IPS-11a (cell line): ENCODE measurements around the gene UCP2.
A peak's percentile ranks its signal among the peaks of the same experiment; 100 is the strongest.
"Not testable (repeated sequence)": the region's sequence is repeated elsewhere in the genome, so short reads cannot be mapped to it uniquely, and the experiment has no call there.

ENCODE experiments used
- H3K4me3 ChIP-seq: one replicate; pipeline ENCODE4 v1.5.1; 2013; ENCODE audit warnings: low read depth, low read length, control low read depth

The UCP2 gene

DNA sequence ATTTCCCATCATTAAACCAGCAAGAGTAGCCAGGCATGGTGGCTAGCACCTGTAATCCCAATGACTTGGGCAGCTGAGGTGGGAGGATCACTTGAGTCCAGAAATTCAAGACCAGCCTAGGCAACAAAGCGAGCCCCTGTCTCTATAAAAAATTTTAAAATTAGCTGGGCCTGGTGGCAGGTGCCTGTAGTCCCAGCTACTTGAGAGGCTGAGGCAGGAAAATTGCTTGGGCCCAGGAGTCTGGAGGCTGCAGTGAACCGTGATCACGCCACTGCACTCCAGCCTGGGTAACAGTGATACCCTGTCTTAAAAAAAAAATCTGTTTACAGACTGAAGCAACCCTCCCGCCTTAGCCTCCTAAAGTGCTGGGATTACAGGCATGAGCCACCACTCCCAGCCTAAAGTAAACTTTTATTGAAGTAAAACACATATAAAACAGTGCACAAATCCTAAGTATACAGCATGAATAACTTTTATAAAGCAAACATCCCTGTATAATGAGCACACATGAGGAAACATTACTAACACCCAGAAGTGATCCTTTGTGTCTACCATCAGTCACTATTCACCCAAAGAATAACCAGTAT, 13.6 kb upstream of the UCP2 start:
- H3K4me3 ChIP-seq: no peak overlapping the region

DNA sequence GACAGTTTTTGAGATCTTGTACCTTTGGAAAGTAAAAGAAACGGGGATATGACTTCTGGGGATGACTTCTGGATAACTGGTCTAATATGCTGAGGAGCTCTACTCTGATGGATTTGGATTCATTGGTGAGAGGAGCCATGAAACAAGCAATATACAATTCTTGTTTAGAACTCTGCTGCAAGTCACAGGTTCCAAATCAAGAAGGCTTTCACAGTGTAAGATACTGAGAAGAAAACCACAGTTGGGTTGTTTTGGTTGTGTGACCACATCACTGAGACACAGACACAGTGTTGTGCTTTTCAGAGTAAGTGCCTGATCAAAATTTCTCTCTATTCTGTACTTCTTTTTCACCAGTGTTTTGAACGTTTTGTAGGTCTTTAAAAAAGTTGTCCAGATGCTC, 13.1 kb upstream of the UCP2 start:
- no peak overlapping the region for H3K4me3 ChIP-seq

DNA sequence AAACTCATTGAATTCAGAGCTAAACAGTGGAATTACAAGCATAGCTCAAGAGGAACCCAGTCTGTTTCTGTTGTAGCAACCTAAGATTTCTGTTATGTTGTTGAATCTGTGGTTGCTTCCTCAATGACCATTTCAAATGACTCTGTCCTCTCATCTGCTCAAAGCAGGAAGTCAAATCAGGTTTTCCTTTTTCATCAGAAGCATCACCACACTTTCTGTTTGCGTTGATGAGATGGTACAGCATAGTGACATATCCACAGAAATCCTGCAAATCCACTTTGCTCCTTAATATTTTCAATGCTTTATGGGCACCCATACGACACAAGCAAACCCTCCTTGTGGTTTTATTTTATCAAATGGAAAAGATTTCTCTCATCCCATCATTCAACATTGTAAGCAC, 12.6 kb upstream of the UCP2 start:
- H3K4me3 ChIP-seq: no peak overlapping the region

DNA sequence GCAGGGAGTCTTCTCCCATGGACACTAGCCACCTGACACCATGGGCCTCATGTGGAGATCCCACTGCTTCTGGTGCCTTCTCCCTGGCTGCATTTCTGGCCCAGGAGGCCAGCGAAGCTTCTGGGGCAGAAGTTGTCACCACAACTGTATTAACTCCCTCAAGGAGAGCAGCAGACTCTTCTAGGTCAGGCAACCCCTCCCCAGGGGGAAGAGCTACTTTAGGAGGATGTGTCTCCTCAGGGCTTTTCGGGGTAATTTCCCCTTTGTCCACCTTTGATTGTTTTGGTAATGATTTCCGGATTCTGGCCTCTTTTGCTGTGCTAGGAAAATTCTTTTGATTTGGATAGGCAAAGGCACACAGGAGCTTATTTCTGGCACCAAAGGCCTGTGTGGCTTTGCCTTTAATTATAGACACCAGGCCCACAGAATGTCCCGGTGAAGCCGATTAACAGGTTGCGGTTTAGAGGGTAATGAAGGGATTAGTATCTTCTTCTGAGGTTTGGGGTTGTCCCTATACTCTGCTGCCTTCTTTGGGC, 8.9 kb upstream of the UCP2 start:
- H3K4me3 ChIP-seq: no peak overlapping the region

DNA sequence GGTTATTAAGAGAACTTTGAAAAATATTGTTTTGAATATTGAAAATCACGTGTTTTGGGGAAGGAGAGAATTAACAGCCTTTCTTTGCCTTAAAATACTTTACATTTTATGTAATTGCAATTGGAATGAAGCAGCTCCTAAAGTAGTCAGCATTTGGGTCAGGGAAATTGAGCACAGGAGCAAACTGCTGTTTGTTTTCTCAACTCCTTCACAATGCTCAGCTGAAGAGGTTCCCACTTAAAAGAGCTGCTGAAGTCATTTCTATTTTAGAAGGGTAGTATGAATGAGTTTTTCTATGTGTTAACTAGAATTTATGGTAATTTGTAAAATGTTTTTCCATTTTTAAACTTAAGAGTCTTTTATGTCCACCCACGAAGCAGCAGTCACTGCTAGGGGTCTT, 8.1 kb upstream of the UCP2 start:
- no peak overlapping the region for H3K4me3 ChIP-seq

DNA sequence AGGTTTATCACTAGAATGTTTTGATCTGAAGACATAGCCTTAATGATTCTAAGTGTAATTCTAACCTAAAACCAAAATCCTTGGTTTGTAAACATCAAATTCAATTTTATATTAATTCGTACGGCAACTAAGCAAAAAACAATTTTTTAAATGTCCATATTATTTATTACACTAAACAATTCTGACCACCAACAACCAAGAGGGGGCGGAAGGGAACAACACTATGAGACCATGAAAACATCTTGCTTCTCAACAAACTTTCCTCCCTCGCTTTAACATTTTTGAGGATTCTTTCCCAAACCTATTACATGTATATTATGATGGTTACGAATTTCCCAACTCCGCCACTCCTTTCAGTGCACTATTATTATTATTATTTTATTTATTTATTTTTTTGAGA, 6.5 kb upstream of the UCP2 start:
- no peak overlapping the region for H3K4me3 ChIP-seq

DNA sequence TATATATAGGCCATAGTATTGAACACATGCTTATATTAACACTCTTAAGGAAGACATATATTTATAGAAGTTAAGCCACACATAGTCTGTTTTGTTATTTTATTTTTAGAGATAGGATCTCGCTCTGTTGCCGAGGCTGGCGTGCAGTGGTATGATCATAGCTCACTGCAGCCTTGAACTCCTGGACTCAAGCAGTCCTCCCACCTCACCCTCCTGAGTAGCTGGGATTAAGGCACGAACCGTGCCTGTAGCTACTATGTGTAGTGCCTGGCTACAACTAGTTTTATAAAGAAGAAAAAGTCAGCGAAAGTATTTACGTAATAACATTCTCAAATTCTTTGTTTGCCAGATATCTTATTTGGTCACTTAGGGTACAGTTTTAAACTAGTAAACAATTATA, 5.6 kb upstream of the UCP2 start:
- no peak overlapping the region for H3K4me3 ChIP-seq

DNA sequence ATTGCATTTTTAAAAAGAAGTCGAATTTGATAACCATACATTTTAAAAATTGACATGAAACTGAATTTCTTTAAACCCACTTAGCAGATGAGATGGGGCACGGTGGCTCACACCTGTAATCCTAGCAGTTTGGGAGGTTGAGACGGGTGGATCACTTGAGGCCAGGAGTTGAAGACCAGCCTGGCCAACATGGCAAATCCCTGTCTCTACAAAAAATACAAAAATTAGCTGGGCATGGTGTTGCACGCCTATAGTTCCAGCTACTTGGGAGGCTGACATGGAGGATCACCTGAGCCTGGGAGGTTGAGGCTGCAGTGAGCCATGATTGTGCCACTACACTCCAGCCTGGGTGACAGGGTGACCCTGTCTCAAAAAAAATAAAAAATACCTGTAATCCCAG, 3.0 kb upstream of the UCP2 start:
- H3K4me3 ChIP-seq: not testable (repeated sequence)

DNA sequence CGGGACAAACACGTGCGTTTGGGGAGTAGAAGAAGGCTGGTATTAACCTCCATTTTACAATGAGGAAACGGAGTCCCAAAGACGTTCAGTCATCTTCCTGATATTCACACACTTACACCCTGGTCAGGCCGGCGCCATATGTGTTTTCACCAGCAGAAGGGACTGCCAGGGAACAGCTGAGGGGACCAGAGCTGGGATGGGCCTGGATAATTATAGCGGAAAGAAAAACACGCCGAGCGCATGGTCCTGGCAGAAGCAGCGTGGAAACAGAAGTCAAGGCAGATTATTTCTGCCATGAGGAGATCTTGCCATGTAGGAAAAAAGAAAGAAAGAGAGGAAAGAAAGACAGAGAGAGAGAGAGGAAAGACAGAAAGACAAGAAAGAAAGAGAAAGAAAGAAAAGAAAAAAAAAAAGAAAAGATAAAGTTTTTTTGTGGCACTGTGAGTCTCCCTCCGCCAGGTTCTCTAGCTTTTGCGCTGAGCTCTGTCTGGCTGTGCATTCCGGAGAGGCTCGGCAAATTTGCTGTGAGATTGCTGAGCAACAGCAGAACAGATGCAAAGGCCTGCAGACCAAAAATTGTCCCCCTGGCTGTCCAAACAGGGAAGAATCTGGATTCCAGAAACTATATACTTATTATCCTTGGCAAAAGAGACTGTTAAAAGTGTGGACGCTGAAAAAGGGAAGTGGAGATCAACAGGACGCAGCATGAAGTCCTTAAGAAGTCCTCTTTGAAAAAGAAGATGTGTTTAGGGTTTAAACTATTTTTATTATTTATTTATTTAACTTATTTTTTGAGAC, 1.3 kb upstream of the UCP2 start:
- H3K4me3 ChIP-seq: no peak overlapping the region

DNA sequence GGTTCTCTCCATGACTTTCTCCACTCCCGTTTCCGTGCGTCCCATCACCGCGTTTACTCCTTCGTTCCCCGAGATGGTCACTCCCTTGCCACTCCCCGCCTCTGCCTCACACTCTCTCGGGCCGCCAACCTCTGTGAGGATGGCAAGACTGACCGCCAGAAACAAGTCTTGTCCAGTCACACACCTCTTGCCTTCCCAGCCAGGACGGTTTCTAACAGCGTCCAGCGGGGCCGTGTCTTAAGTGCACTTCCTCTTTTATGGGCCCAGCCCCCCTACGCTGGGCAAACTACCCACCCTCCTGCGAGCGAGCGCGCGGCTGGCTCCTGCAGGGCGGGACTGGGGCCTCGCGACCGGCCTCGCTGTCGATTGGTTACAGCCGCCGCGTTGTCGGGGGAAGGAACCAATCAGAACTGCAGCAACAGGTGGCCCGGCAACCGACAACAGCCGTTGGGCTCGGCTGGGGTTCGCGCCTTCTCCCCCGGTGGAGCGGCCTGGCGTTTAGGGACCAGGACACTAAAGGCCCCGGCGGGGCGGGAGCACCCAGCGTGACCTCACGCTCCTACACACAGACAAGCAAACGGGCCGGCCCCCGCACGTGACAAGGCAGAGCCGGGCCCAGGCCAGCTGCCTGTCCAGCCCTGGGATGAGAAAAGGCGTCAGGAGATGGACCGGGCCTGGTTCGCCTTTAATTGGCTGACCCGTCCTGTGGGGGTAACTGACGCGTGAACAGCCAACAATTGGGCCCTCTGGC, 522 bp upstream of the UCP2 start:
- H3K4me3 ChIP-seq: peak overlapping the region; percentile 80

DNA sequence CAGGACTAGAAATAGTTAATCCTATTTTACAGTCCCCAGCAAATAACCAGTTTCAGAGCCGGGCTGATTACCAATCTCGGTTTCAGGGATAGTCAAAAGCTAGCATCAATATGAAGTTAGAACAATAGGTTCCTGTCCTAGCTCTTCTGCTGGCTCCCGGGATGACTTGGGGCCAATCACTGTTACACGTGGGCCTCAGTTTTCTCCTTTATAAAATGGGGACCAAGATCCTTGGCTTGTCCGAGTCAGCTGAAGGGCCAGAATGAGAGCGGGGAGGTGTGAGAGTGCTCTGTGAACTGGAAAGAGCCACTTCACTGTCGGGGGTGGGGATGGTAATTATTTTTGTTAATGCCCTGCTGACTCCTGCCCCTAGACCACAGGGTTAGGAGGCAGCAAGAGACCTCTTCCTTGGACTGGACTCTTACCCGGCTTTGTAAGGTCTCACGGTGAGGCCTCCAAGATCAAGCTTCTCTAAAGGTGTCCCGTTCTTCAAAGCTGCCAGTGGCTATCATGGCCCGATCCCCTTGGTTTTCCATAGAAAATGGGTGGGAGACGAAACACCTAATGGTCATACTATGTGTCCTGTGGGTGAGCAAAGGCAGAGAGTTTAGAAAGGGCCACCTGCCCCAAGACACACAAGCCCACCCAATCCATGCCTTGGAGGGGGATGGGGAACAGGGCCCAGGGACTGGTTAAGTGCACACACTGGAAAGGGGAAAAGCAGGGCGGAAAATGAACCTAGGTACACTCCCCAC, 1.4 kb downstream of the UCP2 start:
- H3K4me3 ChIP-seq: peak overlapping the region; percentile 72

DNA sequence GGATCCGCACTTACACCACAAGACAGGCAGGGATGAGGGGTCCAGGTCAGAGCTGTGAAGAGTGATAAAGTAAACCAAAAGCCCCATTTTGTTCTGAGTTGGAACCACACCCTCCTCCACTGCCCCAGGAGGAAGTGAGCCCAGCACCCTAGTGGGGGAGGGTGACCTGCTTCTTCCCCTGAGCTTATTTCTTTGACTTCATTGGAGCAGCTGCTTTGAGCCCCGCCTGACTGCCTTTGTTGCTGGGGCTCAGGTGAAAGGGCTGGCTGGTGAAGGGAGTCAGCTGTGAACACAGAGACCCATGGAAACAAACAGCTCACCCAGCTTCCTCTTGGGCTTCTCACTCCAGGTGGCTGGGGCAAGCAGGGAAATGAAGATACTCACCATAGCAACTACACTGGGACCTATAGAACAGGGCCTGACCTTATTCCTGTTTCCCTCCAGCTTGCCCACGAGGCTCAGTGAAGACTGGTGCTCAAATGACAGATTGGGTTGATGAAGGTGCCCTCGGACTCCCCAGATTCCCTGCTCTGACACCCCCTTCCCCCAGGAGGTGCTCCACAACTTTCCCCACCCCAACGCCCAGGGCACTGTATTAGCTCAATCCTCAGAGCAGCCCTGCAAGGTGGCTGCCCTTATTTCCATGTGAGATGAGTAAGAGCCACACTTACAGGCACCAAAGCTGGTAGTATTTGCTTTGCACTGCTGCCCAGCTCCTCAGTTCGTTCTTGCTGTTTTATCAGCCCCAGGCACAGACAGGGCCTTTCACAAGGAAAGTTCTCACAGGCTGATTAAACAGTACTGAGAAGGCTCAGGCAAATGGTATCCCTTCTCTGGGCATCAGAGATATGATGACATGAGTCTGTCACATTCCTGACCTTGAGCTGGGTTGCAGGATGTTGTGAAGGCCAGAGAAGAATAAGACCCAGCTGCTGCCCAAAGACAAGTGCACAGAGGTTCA, 2.4 kb downstream of the UCP2 start:
- H3K4me3 ChIP-seq: no peak overlapping the region

DNA sequence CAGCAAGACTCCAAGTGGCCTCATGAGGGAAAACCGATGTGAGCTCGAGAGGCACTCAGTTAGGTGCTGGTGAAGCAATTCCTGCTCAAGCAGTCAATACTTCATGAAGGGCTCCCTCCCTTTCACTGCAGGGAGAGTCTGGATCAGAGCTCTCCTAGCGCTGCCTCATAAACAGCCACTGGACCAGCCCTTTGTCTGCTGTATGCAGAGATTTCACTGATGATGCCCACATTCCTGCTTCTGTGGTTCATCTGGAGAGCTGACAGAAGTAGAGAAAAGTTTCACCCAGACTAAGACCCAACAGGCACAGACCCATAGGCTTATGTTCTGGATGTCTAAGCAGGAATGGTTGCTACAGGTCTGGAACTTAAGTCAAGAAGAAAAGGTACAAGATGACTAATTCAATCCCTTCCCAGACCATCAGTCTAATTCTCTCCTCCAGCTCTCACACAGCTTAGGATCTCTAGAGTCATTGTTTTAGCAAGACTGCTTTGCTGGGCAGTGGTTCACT, 4.0 kb downstream of the UCP2 start:
- no peak overlapping the region for H3K4me3 ChIP-seq

DNA sequence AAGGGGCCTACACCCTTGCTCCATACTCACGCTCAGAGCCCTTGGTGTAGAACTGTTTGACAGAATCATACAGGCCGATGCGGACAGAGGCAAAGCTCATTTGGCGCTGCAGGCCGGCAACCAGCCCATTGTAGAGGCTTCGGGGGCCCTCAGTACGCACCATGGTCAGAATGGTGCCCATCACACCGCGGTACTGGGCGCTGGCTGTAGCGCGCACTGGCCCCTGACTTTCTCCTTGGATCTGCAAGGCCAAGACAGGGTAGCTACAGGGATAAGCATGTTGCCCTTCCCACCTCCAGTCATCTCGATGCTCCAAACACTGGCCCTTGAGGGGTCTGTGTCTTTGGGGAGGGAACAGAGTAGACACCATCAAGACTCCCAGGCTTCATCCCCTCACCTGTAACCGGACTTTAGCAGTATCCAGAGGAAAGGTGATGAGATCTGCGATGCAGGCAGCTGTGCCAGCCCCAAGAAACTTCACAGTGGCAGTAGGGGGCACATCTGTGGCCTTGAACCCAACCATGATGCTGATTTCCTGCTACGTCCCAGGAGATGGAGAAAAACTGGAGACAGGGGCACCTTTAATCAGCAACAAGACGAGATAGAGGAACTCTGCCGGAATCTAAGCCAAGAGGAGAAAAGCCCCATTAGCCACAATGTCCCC, 4.7 kb downstream of the UCP2 start:
- no peak overlapping the region for H3K4me3 ChIP-seq

DNA sequence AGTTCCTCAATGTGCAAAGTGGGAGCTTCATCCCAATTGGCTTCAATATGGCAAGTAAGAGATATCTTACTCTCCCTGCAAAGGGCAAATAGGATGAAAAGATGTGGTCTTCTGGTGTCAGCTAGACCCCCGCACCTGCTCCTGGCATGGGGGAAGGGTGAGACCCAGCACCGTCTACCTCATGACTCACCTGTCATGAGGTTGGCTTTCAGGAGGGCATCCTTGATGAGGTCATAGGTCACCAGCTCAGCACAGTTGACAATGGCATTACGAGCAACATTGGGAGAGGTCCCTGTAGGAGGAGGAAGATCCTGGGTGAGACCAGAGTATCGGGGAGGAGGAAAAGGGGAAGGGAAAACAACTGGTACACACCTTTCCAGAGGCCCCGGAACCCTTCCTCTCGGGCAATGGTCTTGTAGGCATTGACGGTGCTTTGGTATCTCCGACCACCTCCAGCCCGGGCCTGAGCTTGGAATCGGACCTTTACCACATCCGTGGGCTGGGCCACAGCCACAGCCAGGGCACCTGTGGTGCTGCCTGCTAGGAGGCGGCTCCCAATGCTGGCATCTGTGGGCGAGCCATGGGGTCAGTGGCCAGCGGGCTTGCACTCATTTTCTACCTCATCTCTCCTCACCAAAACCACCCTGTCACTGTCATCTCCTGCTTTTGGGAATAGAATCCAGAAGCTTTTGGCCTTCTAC, 6.0 kb downstream of the UCP2 start:
- H3K4me3 ChIP-seq: no peak overlapping the region

DNA sequence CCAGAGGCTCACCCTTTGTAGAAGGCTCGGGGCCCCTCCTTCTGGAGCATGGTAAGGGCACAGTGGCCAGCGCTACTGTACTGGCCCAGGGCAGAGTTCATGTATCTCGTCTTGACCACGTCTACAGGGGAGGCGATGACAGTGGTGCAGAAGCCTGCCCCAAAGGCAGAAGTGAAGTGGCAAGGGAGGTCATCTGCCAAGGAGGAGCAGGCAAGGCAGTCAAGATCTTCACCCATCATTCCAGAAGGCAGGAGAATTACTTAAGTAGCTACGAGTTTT, 7.2 kb downstream of the UCP2 start:
- no peak overlapping the region for H3K4me3 ChIP-seq

DNA sequence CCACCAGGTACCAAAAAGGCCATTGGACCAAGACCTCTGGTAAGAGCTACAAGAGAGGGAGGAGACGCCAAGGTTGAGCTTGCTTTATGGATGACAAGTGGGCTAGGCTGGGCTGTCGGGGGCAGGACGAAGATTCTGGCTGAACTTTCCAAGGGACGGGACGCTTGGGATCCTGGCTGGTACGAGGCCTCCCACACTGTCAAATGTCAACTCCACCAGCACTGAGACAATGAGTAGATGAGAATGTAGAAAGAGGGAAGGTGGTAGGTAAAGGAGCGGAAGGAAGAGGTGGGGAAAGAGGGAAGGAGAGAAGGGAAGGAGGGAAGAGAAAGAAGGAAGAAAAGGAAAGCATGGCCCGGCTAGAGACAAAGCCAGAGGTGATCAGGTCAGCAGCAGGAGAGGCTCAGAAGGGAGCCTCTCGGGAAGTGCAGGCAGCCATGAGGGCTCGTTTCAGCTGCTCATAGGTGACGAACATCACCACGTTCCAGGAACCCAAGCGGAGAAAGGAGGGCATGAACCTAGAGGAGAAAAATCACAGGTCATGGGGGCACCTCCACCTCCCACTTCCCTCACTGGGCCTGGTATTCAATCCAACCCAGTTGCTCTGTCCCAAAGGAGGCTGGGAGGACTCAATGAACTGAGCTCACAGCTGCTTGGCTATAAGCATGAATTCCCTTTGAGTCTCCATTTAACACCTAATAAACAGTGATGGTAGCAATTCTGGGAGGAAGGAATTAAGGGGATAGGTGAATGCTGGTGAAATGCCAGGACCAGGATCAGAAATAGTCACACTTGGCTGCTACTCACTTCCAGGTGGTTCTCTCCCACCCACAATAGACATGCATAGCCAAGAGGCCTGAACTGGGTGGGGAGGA, 7.8 kb downstream of the UCP2 start:
- H3K4me3 ChIP-seq: no peak overlapping the region
